Measurements from ENCODE around the gene SORCS2.

GRCh38 chr4:7608046-7608445 is 415.7 kb downstream of the SORCS2 start:
- TF ChIP-seq CTCF (IDR thresholded peaks at IDR 0.05): no peak
- TF ChIP-seq POLR2A (IDR thresholded peaks at IDR 0.05): no peak

All from esophagus squamous epithelium (tissue), 4 donors.